Activated CD8-positive, alpha-beta memory T cell treated with anti-CD3 and anti-CD28 coated beads, Interleukin-2, amount 50 U/mL, for 4 hours (primary cell): ENCODE measurements around the gene IGSF3.
"Not testable (repeated sequence)": the region's sequence is repeated elsewhere in the genome, so short reads cannot be mapped to it uniquely, and the experiment has no call there.

Source experiments
- DNase-seq: peaks from one replicate; pipeline ENCODE4 v3.0.0-alpha.2; 2020

The IGSF3 gene

GRCh38 chr1:116571215-116571919 lies 96.2 kb downstream of the IGSF3 start:
- no peak for DNase-seq

- peak; percentile 81 for DNase-seq
Measured at GRCh38 chr1:116570358-116571214, 96.9 kb downstream of the IGSF3 start, which contains the start of gene CD58. Gene CD58 (minus strand): TSS chr1:116571026. CDS start chr1:116570972, 54 bp downstream.

GRCh38 chr1:116569776-116570357 lies 97.7 kb downstream of the IGSF3 start:
- peak; percentile 53 for DNase-seq

- no peak for DNase-seq
Measured at GRCh38 chr1:116569381-116569670, 98.2 kb downstream of the IGSF3 start.

GRCh38 chr1:116568662-116569380 lies 98.7 kb downstream of the IGSF3 start:
- no peak for DNase-seq

GRCh38 chr1:116567790-116568661 lies 99.5 kb downstream of the IGSF3 start:
- DNase-seq: no peak

GRCh38 chr1:116565222-116565621 lies 102.3 kb downstream of the IGSF3 start:
- no peak for DNase-seq

- DNase-seq: no peak
Measured at GRCh38 chr1:116564426-116564825, 103.1 kb downstream of the IGSF3 start.

- not testable (repeated sequence) for DNase-seq
Measured at GRCh38 chr1:116562465-116562864, 105.1 kb downstream of the IGSF3 start.

- no peak for DNase-seq
Measured at GRCh38 chr1:116561563-116561962, 106.0 kb downstream of the IGSF3 start.

GRCh38 chr1:116560704-116561490 lies 106.6 kb downstream of the IGSF3 start:
- DNase-seq: no peak

GRCh38 chr1:116559304-116559761 lies 108.2 kb downstream of the IGSF3 start:
- DNase-seq: no peak

GRCh38 chr1:116558571-116558970 lies 109.0 kb downstream of the IGSF3 start:
- DNase-seq: no peak

GRCh38 chr1:116558140-116558549 lies 109.4 kb downstream of the IGSF3 start:
- no peak for DNase-seq

GRCh38 chr1:116557323-116557878 lies 110.1 kb downstream of the IGSF3 start:
- DNase-seq: no peak

- peak; percentile 62 for DNase-seq
Measured at GRCh38 chr1:116556289-116557006, 111.1 kb downstream of the IGSF3 start.

GRCh38 chr1:116554924-116555323 lies 112.6 kb downstream of the IGSF3 start:
- DNase-seq: no peak

GRCh38 chr1:116553386-116554115 lies 114.0 kb downstream of the IGSF3 start:
- DNase-seq: no peak

- no peak for DNase-seq
Measured at GRCh38 chr1:116546354-116546977, 121.1 kb downstream of the IGSF3 start.
